GM21381 (cell line): ENCODE results near the gene AHCTF1.
"Not testable (repeated sequence)": the region's sequence is repeated elsewhere in the genome, so short reads cannot be mapped to it uniquely, and the experiment has no call there.

Experiments used
- ATAC-seq: cut with Tn5 transposase; IDR thresholded peaks from one replicate; pipeline ENCODE4 v1.9.1; 2021; ENCODE audit warnings: mild to moderate bottlenecking, moderate library complexity; ENCODE audit not compliant: unreplicated experiment

AHCTF1 gene

GRCh38 chr1:246837418-246838117 is 94.2 kb downstream of the AHCTF1 start:
- ATAC-seq = no peak

DNA sequence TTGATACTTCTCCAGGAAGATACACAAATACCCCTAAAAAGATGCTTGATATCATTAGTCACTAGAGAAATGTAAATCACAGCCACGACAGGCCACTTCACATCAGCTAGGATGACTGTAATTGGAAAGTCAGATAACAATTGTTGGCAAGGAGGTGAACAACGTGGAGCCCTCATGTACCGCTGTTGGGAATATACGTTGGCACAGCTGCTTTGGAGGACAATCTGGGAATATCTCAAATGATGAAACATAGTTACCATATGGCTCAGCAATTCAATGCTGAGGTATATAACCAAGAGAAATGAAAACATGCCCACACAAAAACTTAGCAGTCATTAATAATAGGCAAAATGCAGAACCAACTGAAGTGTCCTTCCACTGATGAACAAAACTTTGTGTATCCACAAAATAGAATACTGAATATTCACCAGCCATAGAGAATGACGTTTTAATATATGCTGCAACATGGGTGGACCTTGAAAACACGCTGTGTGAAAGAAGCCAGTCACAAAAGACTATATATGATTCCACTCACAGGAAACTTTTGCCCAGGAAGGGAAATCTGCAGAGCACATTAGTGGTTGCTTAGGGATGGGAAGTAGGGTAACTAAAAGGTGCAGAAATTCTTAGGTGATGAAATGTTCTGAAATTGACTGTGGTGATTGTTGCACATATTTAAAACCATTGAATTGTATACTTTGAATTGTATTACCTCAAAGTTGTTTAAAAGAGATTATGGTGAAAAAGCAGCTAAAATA is 95.4 kb downstream of the AHCTF1 start:
- no peak for ATAC-seq

DNA sequence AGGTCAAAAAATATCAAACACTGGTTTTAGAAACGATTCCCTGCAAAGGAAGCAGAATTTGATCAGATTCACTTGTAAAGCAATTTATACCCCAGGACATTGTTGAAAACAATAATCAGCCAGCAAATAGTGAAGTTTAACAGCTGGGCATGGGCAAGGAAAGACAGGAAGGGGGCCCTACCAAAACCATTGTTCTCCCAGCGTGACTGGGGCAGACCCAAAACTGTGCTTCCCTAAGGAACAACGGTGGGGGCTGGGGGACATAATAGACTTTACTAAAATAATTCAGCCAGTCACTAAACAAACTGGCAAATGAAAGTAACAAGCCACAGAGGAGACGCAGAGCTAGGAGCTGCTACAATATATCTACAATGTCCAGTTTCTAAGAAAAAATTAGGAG is 100.2 kb downstream of the AHCTF1 start:
- ATAC-seq = no peak

DNA sequence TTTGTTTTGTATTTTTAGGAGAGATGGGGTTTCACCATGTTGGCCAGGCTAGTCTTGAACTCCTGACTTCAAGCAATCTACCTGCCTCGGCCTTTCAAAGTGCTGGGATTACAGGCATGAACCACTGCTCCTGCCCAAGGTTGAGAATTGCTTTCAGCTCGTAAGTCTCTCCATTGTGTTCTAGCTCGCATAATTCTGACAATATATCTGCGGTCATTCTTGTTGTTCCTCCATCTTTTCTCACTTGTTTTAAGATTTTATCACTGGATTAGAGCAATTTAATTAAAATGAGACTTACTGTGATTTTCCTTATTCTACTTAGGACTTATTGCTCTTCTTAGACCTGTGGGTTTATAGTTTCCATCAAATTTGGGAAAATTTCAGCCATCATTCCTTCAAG is 102.9 kb downstream of the AHCTF1 start:
- no peak for ATAC-seq

DNA sequence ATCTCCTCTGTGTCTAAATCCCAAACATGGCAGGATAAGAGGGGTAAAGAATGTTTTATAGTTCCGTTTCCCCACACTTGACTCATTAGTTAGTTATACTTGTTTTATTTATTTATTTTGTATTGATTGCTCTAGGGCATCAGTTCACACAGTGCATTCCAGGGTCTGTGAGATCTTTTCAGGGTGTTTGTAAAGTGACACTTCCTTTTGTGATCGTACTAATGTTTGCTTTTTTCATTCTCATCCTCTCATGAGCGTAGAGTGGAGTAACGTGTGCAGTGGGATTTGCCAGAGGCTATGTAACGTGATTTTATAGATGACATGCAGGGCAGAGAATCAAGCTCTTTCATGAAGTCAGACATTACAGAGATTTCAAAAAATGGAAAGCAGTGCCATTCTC is 104.4 kb downstream of the AHCTF1 start:
- no peak for ATAC-seq

DNA sequence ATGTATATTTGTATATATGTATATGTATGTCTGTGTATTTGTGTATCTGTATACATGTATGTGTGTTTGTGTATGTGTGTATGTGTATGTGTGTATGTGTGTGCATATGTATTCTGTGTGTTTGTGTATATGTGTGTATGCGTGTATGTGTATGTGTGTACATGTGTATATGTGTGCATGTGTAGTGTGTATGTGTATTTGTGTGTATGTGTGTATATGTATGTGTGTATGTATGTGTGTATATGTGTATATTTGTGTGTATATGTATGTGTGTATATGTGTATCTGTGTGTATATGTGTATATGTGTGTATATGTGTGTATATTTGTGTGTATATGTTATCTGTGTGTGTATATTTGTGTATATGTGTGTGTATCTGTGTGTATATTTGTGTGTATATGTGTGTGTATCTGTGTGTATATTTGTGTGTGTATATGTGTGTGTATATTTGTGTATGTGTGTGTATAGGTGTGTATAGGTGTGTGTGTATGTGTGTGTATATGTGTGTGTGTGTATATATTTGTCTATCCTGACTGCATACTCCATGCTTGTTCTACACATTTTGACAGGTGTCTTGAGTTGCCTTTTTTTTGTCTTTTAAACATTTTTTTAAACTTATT is 106.1 kb downstream of the AHCTF1 start:
- no peak for ATAC-seq

DNA sequence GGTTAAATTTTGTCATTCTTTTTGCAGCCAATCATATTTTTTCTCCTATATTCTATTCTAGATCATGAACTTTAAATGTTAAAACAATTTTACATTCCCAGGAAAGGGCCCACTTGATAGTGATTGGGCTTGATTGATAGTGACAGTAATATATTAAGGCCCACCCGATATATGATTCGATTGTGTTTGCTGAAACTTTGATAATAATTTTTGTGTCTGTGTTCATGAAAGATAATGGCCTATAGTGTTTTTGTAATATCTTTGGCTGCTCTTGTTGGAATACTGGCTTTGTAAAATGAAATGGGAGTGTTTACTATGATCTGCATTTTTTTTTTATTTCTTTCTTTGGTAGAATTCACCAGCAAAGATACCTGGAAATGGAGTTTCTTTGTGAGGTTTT is 107.2 kb downstream of the AHCTF1 start:
- no peak for ATAC-seq

DNA sequence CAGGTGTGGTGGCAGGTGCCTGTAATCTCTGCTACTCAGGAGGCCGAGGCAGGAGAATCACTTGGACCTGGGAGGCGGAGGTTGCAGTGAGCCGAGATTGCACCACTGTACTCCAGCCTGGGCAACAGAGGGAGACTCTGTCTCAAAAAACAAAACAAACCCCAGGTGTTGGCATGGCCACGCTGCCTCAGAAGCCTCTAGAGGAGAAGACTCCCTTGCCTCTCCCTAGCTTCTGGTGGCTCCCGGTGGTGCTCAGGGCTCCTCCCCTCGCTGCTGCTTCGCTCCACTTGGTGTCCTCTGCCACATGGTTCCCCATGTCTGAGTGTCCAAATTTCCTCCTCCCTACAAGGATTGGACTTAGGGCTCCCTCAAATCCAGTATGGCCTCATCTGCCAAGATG is 109.6 kb downstream of the AHCTF1 start:
- not testable (repeated sequence) for ATAC-seq

DNA sequence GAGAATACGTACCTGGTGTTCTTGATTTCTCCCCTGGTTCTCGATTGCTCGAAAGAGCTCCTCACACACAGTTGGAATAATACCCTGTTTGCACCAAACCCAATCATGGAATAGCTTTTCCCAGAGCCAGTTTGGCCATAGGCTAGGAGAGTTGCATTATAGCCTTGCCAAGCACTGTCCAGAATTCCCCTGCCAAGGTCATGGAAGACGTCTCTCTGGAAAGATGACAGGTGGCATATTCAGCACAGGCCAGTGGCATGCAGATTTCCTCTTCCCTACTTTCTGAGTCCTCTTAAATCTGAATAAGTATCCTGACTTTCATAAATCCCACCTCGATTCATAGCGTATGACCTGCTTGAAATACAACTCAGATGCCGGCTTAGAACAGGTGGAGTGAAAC is 111.1 kb downstream of the AHCTF1 start:
- no peak for ATAC-seq

DNA sequence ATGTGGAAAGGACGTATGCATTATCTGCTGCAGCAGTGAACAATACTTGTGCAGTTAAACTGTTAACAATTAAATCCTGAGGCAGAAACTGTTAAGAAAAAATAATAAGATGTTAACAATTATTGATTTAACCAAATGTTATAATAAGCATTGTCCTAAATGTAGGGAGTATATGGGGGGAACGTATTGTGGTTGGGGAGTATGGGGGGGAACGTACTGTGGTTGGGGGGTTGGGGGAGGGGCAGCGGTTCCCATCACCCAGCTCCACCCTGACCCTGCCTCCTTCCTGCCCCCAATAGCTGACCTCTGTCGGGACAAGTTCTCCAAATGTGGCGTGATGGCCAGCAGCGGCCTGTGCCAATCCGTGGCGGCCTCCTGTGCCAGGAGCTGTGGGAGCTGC is 114.0 kb downstream of the AHCTF1 start:
- ATAC-seq = not testable (repeated sequence)

- ATAC-seq = no peak
Measured at GRCh38 chr1:246815693-246816270, 116.0 kb downstream of the AHCTF1 start.

- ATAC-seq = no peak
Measured at GRCh38 chr1:246814890-246815289, 116.9 kb downstream of the AHCTF1 start.

DNA sequence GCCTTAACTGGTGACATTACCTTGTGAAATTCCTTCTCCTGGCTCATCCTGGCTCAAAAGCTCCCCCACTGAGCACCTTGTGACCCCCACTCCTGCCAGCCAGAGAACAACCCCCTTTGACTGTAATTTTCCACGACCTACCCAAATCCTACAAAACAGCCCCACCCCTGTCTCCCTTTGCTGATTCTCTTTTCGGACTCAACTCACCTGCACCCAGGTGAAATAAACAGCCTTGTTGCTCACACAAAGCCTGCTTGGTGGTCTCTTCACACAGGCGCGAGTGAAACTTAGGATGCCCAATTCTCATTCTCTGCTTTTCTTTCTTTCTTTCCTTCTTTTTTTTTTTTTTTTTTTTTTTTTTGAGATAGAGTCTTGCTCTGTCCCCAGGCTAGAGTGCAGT is 118.4 kb downstream of the AHCTF1 start:
- not testable (repeated sequence) for ATAC-seq

DNA sequence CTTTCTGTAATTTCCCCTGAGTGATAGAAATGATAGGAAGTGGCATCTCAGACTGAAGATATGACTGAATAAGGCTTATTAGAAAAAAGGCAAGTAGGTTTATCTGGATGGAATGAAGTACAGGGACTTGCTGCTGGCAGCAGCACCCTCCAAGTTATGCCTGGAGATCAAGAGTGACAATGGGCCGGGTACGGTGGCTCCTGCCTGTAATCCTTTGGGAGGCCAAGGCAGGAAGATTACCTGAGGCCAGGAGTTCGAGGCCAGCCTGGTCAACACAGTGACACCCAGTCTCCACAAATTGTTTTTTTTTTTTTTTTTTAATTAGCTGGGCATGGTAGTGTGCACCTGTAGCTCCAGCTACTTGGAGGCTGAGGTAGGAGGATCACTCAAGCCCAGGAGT is 119.8 kb downstream of the AHCTF1 start:
- ATAC-seq = no peak

GRCh38 chr1:246809473-246809872 is 122.3 kb downstream of the AHCTF1 start:
- ATAC-seq = no peak

DNA sequence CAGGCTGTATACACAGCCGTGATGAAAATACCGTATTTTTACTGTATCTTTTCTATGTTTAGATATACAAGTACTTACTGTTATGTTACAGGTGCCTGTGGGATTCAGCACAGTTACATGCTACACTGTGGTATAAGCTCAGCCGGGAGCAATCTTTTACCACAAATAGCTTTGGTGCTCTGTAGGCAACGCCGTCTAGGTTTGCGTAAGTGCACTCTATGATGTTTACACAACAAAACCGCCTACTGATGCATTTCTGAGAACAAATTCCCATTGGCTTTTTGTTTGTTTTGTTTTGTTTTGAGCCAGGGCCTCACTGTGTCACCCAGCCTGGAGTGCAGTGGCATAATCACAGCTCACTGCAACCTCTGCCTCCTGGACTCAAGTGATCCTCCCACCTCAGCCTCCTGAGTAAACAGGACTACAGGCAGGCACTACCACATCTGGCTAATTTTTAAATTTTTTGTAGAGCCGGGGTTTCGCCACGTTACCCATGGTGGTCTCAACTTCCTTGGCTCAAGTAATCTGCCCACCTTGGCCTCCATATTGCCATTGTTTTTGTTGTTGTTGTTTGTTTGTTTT is 126.5 kb downstream of the AHCTF1 start:
- no peak for ATAC-seq

DNA sequence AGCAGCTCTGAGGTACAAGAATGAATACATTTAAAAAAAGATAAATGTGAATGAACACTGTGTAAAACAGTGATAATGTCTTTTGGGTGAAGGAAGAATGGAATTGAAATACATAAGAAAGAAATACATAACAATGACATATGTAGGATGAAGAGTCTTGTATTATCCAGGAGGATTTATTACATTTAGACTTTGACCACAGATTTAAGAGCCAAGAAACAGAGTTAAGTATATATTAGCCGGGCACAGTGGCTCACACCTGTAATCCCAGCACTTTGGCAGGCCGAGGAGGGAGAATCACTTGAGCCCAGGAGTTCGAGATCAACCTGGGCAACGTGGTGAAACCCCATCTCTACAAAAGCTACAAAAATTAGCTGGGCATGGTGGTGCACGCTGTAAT is 127.9 kb downstream of the AHCTF1 start:
- ATAC-seq = no peak

- no peak for ATAC-seq
Measured at GRCh38 chr1:246803373-246803772, 128.4 kb downstream of the AHCTF1 start.

DNA sequence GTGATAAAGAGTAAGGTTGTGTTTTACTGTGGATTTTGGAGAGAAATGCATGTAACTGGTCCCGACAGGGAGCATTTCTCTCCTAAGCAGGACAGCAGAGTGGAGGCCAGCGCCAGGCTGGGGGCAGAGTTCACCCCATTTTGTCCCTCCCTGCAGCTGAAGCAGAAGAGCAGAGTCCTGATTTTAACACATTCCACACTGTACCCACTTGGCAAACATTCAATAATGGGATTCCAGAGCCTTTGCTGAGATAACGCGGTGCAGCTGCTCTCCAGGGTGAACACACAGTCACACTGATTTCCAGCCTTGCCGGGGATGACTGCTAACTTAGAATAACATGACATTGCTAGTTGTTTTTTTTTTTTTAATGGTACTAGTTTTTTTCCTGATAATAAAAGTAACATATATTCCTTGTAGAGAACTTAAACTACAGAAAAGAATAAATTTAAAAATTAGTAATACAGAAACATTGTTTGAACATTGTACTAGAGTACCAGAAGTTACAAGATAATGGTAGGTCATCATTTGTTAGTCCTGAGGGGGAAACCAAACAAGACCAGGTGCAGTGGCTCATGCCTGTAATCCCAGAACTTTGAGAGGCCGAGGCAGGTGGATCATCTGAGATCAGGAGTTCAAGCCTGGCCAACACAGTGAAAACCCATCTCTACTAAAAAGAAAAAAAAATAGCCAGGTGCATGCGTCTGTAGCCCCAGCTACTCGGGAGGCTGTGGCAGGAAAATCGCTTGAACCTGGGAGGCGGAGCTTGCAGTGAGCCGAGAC is 130.3 kb downstream of the AHCTF1 start:
- ATAC-seq = no peak

DNA sequence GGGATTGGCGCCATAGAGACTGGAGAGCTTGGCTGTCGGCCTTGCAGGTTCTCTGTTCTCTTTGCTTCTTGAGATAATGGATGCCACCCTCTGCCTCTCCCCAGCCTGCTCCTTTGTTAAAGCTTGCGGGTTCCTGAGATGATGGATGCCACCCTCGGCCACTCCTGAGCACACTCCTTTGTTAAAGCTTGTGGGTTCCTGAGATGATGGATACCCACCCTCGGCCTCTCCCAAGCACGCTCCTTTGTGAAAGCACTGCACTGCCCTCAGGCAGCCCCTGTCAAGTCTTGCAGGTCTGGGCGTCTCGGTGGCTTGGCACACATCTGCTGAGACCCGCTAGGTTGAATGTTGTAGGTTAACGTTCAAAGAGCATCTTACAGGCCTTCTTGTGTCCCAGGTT is 131.0 kb downstream of the AHCTF1 start:
- no peak for ATAC-seq

GRCh38 chr1:246800356-246800755 is 131.4 kb downstream of the AHCTF1 start:
- no peak for ATAC-seq
